Measurements from ENCODE around the gene MEG3. TPM values are rescaled to one million over a fixed set of nuclear protein-coding genes. Genes with fewer than 3 reads are reported as not detected.

Gene MEG3
- total and polyA plus RNA-seq, 9 of the 15 experiments (the other 6 are each of a cell fraction or from before 2014, with no cell fraction given) = 0.10 to 5.3 (median 1.0) TPM; not detected in 1

GRCh38 chr14:100882026-100882967 is 56.4 kb downstream of the MEG3 start:
- H3K9me1 ChIP-seq (ENCODE audit: control insufficient read depth, insufficient read depth, low read length) = no peaks in the 10 kb centered on the region
- no peaks in the 10 kb centered on the region for H3K9me3 ChIP-seq (replicated peaks; ENCODE audit: control insufficient read depth, insufficient read depth, low read depth, low read length)
- ATAC-seq = no peak
- no peak overlapping the region for H3K9ac ChIP-seq (ENCODE audit: insufficient read depth in 1 of 2, low read depth in 2 of 2, low read length in 2 of 2)
- no peak for FAIRE-seq
- no peaks in the 10 kb centered on the region for H3K79me2 ChIP-seq (ENCODE audit: control insufficient read depth, insufficient read depth, low read length)
- H3K4me1 ChIP-seq (replicated peaks in 1 of 2; ENCODE audit: control insufficient read depth in 2 of 2, insufficient read depth in 2 of 2, low read length in 2 of 2) = peaks cover 0 to 7% of the 10 kb centered on the region in 2 experiments; a peak in 2 of 5 replicates
- WGBS (ENCODE audit: insufficient coverage, low coverage, missing lambda C conversion rate) = 33% methylated on average over 30 of the region's 49 CpGs
- TF ChIP-seq ZBTB33 (CRISPR knock-in tag; IDR thresholded peaks at IDR 0.05) (peak; percentile 15; the same call in 1 of the 2 replicates), CHD1 (IDR thresholded peaks at IDR 0.05; ENCODE audit: low read length) (no peak), ILF3 (IDR thresholded peaks at IDR 0.05; ENCODE audit: borderline replicate concordance) (no peak)
- in situ Hi-C loops (cut with MboI) = no loop called here
- H3K36me3 ChIP-seq (ENCODE audit: control insufficient read depth, insufficient read depth, low read length) = no peaks in the 10 kb centered on the region
- H3K4me3 ChIP-seq = no peak overlapping the region
- DNase-seq (ENCODE audit: extremely low read depth in 1 of 4, low spot score in 3 of 4) = no peak
- H3K27ac ChIP-seq (ENCODE audit: extremely low read depth, low read depth, low read length) = no peak overlapping the region
- no peaks in the 10 kb centered on the region for H4K20me1 ChIP-seq (replicated peaks; ENCODE audit: control insufficient read depth, insufficient read depth, low read length)
- intact Hi-C loops (cut with micrococcal nuclease) = no loop called here
- peaks cover 0 to 35% of the 10 kb centered on the region in 2 experiments; a peak in 2 of 5 replicates for H3K27me3 ChIP-seq (ENCODE audit: control insufficient read depth in 2 of 2, insufficient read depth in 2 of 2, low read length in 2 of 2)
- CTCF ChIA-PET (ENCODE audit: low intra/inter-chr PET ratio) = no interaction called here
- POLR2A ChIA-PET = no interaction called here
- BruUV-seq (replicated peaks) = no TSS peak
- no peak overlapping the region for H3K4me2 ChIP-seq (ENCODE audit: insufficient read depth, low read length)
- H2AFZ ChIP-seq (ENCODE audit: low read depth, low read length) = no peak overlapping the region

All from K562 (cell line).